Measurements from ENCODE around the gene GRIK2.

GRCh38 chr6:101422251-101422650 lies 28.7 kb downstream of the GRIK2 start:
- TF ChIP-seq CTCF (IDR thresholded peaks at IDR 0.05; ENCODE audit: insufficient read depth, low read depth, low read length), result no peak
- TF ChIP-seq EZH2 (IDR thresholded peaks at IDR 0.05; ENCODE audit: insufficient read depth, low read length), result no peak
